GM19372 (cell line): ENCODE results near the gene DUSP22.

Experiments
- ATAC-seq: cut with Tn5 transposase; IDR thresholded peaks from one replicate; pipeline ENCODE4 v1.9.1; 2021; ENCODE audit warnings: mild to moderate bottlenecking, low read depth, moderate library complexity; ENCODE audit not compliant: unreplicated experiment

The DUSP22 gene

GRCh38 chr6:336159-337114 lies 44.1 kb downstream of the DUSP22 start:
- ATAC-seq = no peak

- ATAC-seq = no peak
Measured at GRCh38 chr6:337805-338368, 45.6 kb downstream of the DUSP22 start.

GRCh38 chr6:338815-339262 lies 46.6 kb downstream of the DUSP22 start:
- ATAC-seq = no peak

GRCh38 chr6:339480-339879 lies 47.2 kb downstream of the DUSP22 start:
- no peak for ATAC-seq

- ATAC-seq = no peak
Measured at GRCh38 chr6:340186-340955, 48.1 kb downstream of the DUSP22 start.

GRCh38 chr6:340991-341827 lies 48.9 kb downstream of the DUSP22 start:
- no peak for ATAC-seq

- ATAC-seq = peak; percentile 44
Measured at GRCh38 chr6:341914-342831, 49.9 kb downstream of the DUSP22 start.

- ATAC-seq = no peak
Measured at GRCh38 chr6:342832-343179, 50.5 kb downstream of the DUSP22 start.

- ATAC-seq = no peak
Measured at GRCh38 chr6:343226-343935, 51.1 kb downstream of the DUSP22 start.

- no peak for ATAC-seq
Measured at GRCh38 chr6:343960-344815, 51.9 kb downstream of the DUSP22 start.

GRCh38 chr6:344816-345340 lies 52.6 kb downstream of the DUSP22 start:
- no peak for ATAC-seq

GRCh38 chr6:345747-346385 lies 53.6 kb downstream of the DUSP22 start:
- ATAC-seq = no peak

GRCh38 chr6:346386-347030 lies 54.2 kb downstream of the DUSP22 start:
- no peak for ATAC-seq

GRCh38 chr6:347232-347631 lies 54.9 kb downstream of the DUSP22 start:
- peak; percentile 79 for ATAC-seq

GRCh38 chr6:347951-348859 lies 55.9 kb downstream of the DUSP22 start:
- no peak for ATAC-seq
